GM19324 (cell line): ENCODE data around the gene IDE.
A peak's percentile ranks its signal among the peaks of the same experiment; 100 is the strongest.
"Not testable (repeated sequence)": the region's sequence is repeated elsewhere in the genome, so short reads cannot be mapped to it uniquely, and the experiment has no call there.

Source experiments
- ATAC-seq: cut with Tn5 transposase; IDR thresholded peaks from one replicate; pipeline ENCODE4 v1.9.1; 2021; ENCODE audit warnings: mild to moderate bottlenecking, moderate library complexity; ENCODE audit not compliant: unreplicated experiment, low FRiP score

IDE gene

GRCh38 chr10:92573798-92574547, at the start of gene IDE:
Gene IDE (minus strand): TSS chr10:92574093. CDS start chr10:92574019, 74 bp downstream.
- ATAC-seq: peak; percentile 74

DNA sequence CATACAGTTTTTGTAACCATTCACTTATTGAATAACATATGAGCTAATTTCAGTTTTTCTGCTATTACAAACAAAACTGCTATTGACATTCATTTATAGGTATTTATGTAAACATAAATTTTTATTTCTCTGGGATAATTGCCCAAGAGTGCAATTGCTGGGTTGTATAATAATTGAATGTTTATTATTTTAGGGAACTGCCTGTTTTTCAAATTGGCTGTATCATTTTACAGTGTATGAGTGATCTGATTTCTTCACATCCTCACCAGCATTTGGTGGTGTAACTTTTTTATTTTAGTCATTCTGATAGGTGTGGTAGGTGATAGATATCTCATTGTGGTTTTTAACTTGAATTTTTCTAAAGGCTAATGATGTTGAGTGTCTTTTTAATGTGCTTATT, 45.5 kb upstream of the IDE start:
- no peak for ATAC-seq

DNA sequence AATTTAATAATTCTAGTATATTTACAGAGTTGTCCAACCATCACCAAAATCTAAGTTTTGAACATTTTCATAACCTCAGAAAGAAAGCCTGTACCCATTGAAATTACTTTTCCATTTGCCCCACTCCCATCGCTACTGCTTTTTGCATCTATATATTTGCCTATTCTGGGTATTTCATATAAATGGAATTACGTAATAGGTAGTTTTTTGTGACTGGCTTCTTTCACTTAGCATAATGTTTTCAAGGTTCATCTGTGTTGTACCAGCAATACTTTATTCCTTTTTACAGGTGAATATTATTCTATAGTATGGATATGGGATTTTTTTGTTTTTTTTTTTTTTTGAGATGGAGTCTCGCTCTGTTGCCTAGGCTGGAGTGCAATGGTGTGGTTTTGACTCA, 41.6 kb upstream of the IDE start:
- no peak for ATAC-seq

DNA sequence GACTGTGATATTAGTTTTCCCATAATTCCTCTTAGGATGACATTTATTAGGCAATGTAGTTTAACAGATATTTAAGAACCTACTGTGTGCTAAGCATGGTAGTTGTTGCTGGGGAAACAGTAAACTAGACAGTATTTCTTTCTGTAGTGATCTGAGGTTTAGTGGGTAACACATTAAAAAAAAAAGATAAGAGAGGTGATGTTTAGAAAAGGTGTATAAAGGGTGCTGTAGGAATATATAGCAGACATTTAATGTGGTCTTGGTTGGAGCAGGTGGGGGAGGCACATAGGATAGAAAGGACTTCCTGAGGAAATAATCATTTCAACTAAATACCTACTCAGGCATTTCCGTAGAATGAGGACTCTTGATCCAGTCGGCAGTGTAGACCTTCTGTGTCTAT, 30.9 kb upstream of the IDE start:
- ATAC-seq: no peak

DNA sequence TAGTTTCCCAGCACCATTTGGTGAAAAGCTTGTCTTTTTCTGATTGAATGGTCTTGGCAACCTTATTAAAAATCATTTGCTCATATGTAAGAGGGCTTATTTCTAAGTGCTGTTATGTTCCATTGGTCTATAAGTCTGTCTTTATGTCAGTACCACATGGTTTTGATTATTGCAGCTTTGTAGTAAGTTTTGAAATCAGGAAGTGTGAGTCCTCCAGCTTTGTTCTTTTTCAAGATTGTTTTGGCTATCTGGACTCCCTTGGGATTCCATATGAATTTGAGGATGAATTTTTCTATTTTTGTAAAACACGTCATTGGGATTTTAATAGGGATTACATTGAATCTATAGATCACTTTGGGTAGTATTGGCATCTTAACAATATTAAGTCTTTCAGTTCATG, 24.4 kb upstream of the IDE start:
- ATAC-seq: no peak

DNA sequence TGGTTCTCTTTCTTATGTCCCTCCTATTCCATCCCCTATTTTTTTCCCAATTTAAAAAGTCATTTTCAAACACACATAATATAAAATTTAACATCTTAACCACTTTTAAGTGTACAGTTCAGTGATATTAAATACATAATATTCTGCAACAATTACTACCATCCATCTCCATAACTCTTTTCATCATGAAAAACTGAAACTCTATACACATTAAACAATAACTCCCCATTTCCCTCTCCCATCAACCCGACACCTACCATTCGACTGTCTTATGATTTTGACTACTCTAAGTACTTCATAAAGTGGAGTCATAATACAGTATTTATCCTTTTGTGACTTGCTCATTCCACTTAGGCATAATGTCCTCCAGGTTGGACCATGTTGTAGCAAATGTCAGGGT, 21.6 kb upstream of the IDE start:
- ATAC-seq: no peak

- no peak for ATAC-seq
Observed at GRCh38 chr10:92593619-92594588, 20.0 kb upstream of the IDE start.

DNA sequence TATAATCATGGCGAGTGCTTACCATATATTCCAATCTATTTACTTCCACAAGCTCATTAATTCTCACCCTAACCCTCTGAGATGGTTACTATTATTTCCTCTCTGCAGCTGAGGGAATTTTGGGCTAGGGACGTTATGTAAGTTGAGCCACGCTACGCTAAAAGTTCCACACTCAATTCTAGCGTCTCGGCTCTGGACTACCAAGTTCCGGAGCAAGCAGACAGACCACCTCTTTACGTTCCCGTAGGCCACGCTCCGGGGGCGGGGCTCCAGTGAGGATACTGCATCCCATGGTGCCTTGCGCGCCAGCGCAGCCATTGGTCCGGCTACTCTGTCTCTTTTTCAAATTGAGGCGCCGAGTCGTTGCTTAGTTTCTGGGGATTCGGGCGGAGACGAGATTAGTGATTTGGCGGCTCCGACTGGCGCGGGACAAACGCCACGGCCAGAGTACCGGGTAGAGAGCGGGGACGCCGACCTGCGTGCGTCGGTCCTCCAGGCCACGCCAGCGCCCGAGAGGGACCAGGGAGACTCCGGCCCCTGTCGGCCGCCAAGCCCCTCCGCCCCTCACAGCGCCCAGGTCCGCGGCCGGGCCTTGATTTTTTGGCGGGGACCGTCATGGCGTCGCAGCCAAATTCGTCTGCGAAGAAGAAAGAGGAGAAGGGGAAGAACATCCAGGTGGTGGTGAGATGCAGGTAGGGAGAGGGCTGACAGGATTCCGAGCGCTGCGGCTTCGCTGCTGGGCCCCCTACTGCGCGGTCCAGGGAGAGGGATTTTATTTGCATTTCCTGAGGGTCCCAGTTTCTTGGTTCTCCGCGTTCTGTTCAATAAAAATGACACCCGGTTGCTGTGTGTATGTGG, 19.1 kb upstream of the IDE start, which contains the start of gene KIF11:
Gene KIF11, plus strand, starts transcription at position 370 of the 858 bp plus-strand sequence. Its CDS starts 246 bp downstream, at position 616.
- ATAC-seq: peak; percentile 76

DNA sequence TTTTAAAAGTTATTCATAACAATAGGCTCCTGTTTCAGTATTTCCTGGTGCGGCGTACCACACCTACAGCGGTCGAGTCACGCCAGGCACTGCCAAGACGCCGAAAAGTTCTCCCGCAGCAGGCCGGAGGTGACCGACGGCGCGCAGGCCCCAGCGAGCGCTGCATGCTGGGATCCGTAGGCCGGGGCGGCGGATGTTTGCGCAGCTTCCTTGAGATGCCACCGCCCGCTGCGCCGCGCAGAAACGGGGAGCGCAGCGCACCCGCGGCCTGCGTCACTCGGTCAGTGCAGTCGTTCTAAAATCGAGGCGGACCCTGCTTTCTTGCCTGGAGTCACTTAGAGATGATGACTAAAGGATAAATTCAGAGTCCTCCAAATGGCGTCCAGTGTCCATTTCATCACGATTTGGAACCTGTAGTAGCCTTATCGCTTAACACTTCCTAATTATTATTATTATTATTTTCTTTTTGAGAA, 17.7 kb upstream of the IDE start:
- ATAC-seq: peak; percentile 80

GRCh38 chr10:92590623-92591549, 17.0 kb upstream of the IDE start:
- peak; percentile 21 for ATAC-seq

GRCh38 chr10:92582347-92582746, 8.5 kb upstream of the IDE start:
- not testable (repeated sequence) for ATAC-seq

- ATAC-seq: no peak
Observed at GRCh38 chr10:92575961-92576360, 2.1 kb upstream of the IDE start.

DNA sequence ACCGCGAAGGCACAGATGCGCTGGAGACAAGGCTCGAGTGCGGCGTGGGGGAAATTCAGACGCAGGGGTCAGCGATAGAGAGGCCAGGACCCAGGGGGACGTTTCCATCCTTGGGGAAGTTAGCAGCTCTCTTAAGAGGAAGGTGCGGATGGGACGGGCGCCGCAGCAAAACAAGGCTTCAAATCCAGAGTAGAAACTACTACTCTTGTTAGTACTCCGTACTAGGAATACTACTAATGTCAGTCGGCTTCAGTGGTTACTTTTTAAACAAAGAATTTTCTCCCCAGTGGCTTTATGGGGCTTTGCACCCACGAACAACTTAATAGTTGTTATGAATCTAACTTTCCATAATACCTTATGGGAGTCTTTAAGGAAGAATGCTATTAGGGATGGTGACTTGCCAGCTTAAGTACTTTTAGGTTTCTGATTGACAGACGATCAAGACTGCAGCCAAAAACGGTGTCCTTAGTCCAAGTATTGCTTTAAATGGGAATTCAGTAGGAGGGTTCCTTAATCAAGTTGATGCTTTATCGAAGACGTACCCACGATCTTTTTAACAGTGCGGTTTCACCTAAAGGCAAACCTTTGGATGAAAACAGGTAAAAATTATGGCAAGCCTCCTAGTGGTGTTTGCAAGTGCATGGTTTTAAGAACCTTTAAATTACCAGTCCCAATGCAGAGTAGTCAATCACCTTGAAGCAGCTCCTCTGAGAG, 812 bp upstream of the IDE start:
- no peak for ATAC-seq

- ATAC-seq: peak; percentile 38
Observed at GRCh38 chr10:92573091-92573797, 649 bp downstream of the IDE start.

DNA sequence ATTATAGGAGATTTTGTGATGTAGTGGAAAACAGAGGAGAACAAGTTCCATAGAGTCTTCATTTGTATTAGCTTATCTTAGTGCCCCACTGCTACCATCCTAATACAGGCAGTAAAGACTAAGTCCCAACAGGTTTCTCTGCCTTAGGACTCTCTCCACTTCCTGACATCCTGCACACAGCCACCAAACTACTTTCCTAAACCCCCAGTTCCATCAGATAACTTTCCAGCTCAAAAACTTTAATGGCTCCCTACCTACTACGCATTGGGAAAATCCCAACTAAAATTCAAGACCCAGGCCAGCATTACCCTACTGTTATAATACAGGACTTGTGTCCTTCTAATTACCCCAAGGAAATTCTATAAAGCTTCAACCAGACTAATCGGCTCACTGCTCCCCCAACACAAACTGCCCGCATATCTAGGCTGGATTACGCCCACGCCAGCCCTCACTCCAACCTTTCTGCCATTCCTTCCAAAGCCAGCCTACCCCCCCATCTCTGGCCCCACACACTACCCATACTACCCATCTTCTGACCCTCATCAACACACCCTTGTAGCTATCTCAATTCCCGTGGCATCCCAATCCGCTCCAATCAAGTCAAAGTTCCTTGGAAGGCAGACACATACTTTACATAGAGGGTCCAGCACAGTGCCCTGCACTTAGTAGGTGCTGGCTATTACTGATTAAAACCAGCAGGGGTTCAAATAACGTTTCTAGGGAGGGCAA, 1.4 kb downstream of the IDE start:
- ATAC-seq: no peak

DNA sequence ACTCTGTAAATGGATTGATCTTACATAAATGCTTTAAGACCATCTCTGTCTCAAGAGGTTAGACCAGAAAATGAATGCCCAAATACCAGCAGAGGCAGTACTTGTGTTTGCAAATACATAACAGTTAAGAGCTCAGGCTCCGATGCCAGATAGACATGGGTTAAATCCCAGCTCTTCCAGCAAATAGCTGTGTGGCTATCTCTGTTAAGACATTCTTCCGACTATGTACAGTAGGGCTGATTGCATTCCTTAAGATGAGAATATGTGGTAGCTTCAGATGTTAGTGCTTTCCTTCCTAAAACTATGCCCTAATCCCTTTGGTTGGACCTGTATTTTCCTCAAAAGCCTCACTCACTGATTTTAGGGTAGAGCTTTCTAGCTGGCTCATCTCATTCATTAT, 2.2 kb downstream of the IDE start:
- no peak for ATAC-seq

GRCh38 chr10:92569663-92570062, 4.2 kb downstream of the IDE start:
- not testable (repeated sequence) for ATAC-seq
